Measurements from ENCODE around the gene TOMM7.
"Not testable (repeated sequence)": the region's sequence is repeated elsewhere in the genome, so short reads cannot be mapped to it uniquely, and the experiment has no call there.

TOMM7 gene

GRCh38 chr7:22811746-22812280 is 10.8 kb downstream of the TOMM7 start:
- Histone ChIP-seq H3K4me3 (ENCODE audit: low read length) (no peak overlapping the region), H3K4me1 (ENCODE audit: control insufficient read depth, insufficient read depth, low read length) (no peaks in the 10 kb centered on the region), H3K27ac (ENCODE audit: low read depth, low read length) (no peak overlapping the region), H3K9ac (ENCODE audit: low read length) (no peak overlapping the region), H3K36me3 (ENCODE audit: control insufficient read depth, insufficient read depth, low read length) (no peaks in the 10 kb centered on the region), H3K27me3 (ENCODE audit: control insufficient read depth, insufficient read depth, low read length) (no peaks in the 10 kb centered on the region)

- Histone ChIP-seq H3K27ac (ENCODE audit: low read depth, low read length) (no peak overlapping the region), H3K27me3 (ENCODE audit: control insufficient read depth, insufficient read depth, low read length) (no peaks in the 10 kb centered on the region), H3K36me3 (ENCODE audit: control insufficient read depth, insufficient read depth, low read length) (no peaks in the 10 kb centered on the region), H3K9ac (ENCODE audit: low read length) (no peak overlapping the region), H3K4me3 (ENCODE audit: low read length) (no peak overlapping the region), H3K4me1 (ENCODE audit: control insufficient read depth, insufficient read depth, low read length) (no peaks in the 10 kb centered on the region)
These were observed 11.8 kb downstream of the TOMM7 start for GRCh38 chr7:22810843-22811242.

- no peak overlapping the region for H3K4me3 ChIP-seq (ENCODE audit: low read length)
- H3K4me1 ChIP-seq (ENCODE audit: control insufficient read depth, insufficient read depth, low read length): no peaks in the 10 kb centered on the region
- no peak overlapping the region for H3K27ac ChIP-seq (ENCODE audit: low read depth, low read length)
- no peak overlapping the region for H3K9ac ChIP-seq (ENCODE audit: low read length)
- H3K36me3 ChIP-seq (ENCODE audit: control insufficient read depth, insufficient read depth, low read length): no peaks in the 10 kb centered on the region
- no peaks in the 10 kb centered on the region for H3K27me3 ChIP-seq (ENCODE audit: control insufficient read depth, insufficient read depth, low read length)
These were observed 12.6 kb downstream of the TOMM7 start for GRCh38 chr7:22809902-22810642.

GRCh38 chr7:22808140-22808539 is 14.5 kb downstream of the TOMM7 start:
- Histone ChIP-seq H3K27me3 (ENCODE audit: control insufficient read depth, insufficient read depth, low read length) (no peaks in the 10 kb centered on the region), H3K4me3 (ENCODE audit: low read length) (no peak overlapping the region)

GRCh38 chr7:22806752-22807151 is 15.9 kb downstream of the TOMM7 start:
- Histone ChIP-seq H3K27me3 (ENCODE audit: control insufficient read depth, insufficient read depth, low read length) (no peaks in the 10 kb centered on the region), H3K4me1 (ENCODE audit: control insufficient read depth, insufficient read depth, low read length) (no peaks in the 10 kb centered on the region), H3K4me3 (ENCODE audit: low read length) (no peak overlapping the region), H3K9ac (ENCODE audit: low read length) (no peak overlapping the region), H3K27ac (ENCODE audit: low read depth, low read length) (no peak overlapping the region), H3K36me3 (ENCODE audit: control insufficient read depth, insufficient read depth, low read length) (no peaks in the 10 kb centered on the region)

More at GRCh38 chr7:22808140-22808539, 14.5 kb downstream of the TOMM7 start:
- Histone ChIP-seq H3K4me1 (ENCODE audit: control insufficient read depth, insufficient read depth, low read length) (no peaks in the 10 kb centered on the region), H3K36me3 (ENCODE audit: control insufficient read depth, insufficient read depth, low read length) (no peaks in the 10 kb centered on the region), H3K27ac (ENCODE audit: low read depth, low read length) (no peak overlapping the region), H3K9ac (ENCODE audit: low read length) (no peak overlapping the region)

- Histone ChIP-seq H3K27me3 (ENCODE audit: control insufficient read depth, insufficient read depth, low read length) (no peaks in the 10 kb centered on the region), H3K4me3 (ENCODE audit: low read length) (no peak overlapping the region), H3K9ac (ENCODE audit: low read length) (no peak overlapping the region), H3K27ac (ENCODE audit: low read depth, low read length) (no peak overlapping the region), H3K4me1 (ENCODE audit: control insufficient read depth, insufficient read depth, low read length) (no peaks in the 10 kb centered on the region), H3K36me3 (ENCODE audit: control insufficient read depth, insufficient read depth, low read length) (no peaks in the 10 kb centered on the region)
These were observed 17.4 kb downstream of the TOMM7 start for GRCh38 chr7:22805227-22805626.

GRCh38 chr7:22802831-22803230 is 19.8 kb downstream of the TOMM7 start:
- H3K4me3 ChIP-seq (ENCODE audit: low read length); H3K36me3 ChIP-seq (ENCODE audit: control insufficient read depth, insufficient read depth, low read length); H3K9ac ChIP-seq (ENCODE audit: low read length); H3K27ac ChIP-seq (ENCODE audit: low read depth, low read length); H3K4me1 ChIP-seq (ENCODE audit: control insufficient read depth, insufficient read depth, low read length); H3K27me3 ChIP-seq (ENCODE audit: control insufficient read depth, insufficient read depth, low read length): not testable (repeated sequence)

- no peaks in the 10 kb centered on the region for H3K4me1 ChIP-seq (ENCODE audit: control insufficient read depth, insufficient read depth, low read length)
- no peaks in the 10 kb centered on the region for H3K27me3 ChIP-seq (ENCODE audit: control insufficient read depth, insufficient read depth, low read length)
- no peaks in the 10 kb centered on the region for H3K36me3 ChIP-seq (ENCODE audit: control insufficient read depth, insufficient read depth, low read length)
- H3K9ac ChIP-seq (ENCODE audit: low read length): no peak overlapping the region
- H3K27ac ChIP-seq (ENCODE audit: low read depth, low read length): no peak overlapping the region
- H3K4me3 ChIP-seq (ENCODE audit: low read length): no peak overlapping the region
These were observed 20.2 kb downstream of the TOMM7 start for GRCh38 chr7:22802426-22802825.

GRCh38 chr7:22801912-22802311 is 20.7 kb downstream of the TOMM7 start:
- Histone ChIP-seq H3K4me1 (ENCODE audit: control insufficient read depth, insufficient read depth, low read length) (no peaks in the 10 kb centered on the region), H3K4me3 (ENCODE audit: low read length) (no peak overlapping the region), H3K27me3 (ENCODE audit: control insufficient read depth, insufficient read depth, low read length) (no peaks in the 10 kb centered on the region), H3K9ac (ENCODE audit: low read length) (no peak overlapping the region), H3K36me3 (ENCODE audit: control insufficient read depth, insufficient read depth, low read length) (no peaks in the 10 kb centered on the region), H3K27ac (ENCODE audit: low read depth, low read length) (no peak overlapping the region)

GRCh38 chr7:22799633-22800032 is 23.0 kb downstream of the TOMM7 start:
- no peaks in the 10 kb centered on the region for H3K27me3 ChIP-seq (ENCODE audit: control insufficient read depth, insufficient read depth, low read length)
- H3K36me3 ChIP-seq (ENCODE audit: control insufficient read depth, insufficient read depth, low read length): no peaks in the 10 kb centered on the region
- no peak overlapping the region for H3K4me3 ChIP-seq (ENCODE audit: low read length)
- no peaks in the 10 kb centered on the region for H3K4me1 ChIP-seq (ENCODE audit: control insufficient read depth, insufficient read depth, low read length)
- no peak overlapping the region for H3K9ac ChIP-seq (ENCODE audit: low read length)
- no peak overlapping the region for H3K27ac ChIP-seq (ENCODE audit: low read depth, low read length)

- Histone ChIP-seq H3K4me1 (ENCODE audit: control insufficient read depth, insufficient read depth, low read length) (no peaks in the 10 kb centered on the region), H3K9ac (ENCODE audit: low read length) (no peak overlapping the region), H3K4me3 (ENCODE audit: low read length) (no peak overlapping the region), H3K27ac (ENCODE audit: low read depth, low read length) (no peak overlapping the region), H3K27me3 (ENCODE audit: control insufficient read depth, insufficient read depth, low read length) (no peaks in the 10 kb centered on the region), H3K36me3 (ENCODE audit: control insufficient read depth, insufficient read depth, low read length) (no peaks in the 10 kb centered on the region)
These were observed 28.8 kb downstream of the TOMM7 start for GRCh38 chr7:22793593-22794462.

- Histone ChIP-seq H3K4me3 (ENCODE audit: low read length) (no peak overlapping the region), H3K4me1 (ENCODE audit: control insufficient read depth, insufficient read depth, low read length) (no peaks in the 10 kb centered on the region), H3K27ac (ENCODE audit: low read depth, low read length) (no peak overlapping the region), H3K9ac (ENCODE audit: low read length) (no peak overlapping the region), H3K27me3 (ENCODE audit: control insufficient read depth, insufficient read depth, low read length) (no peaks in the 10 kb centered on the region), H3K36me3 (ENCODE audit: control insufficient read depth, insufficient read depth, low read length) (no peaks in the 10 kb centered on the region)
These were observed 31.2 kb downstream of the TOMM7 start for GRCh38 chr7:22791204-22792158.

Data from rectal smooth muscle tissue (tissue), 1 donor.